NCI-H1105 treated with DMSO at 0.1 percent for 48 hours (cell line): ENCODE data around the gene CCL20.
A peak's percentile ranks its signal among the peaks of the same experiment; 100 is the strongest.

Experiments
- DNase-seq: peaks from one replicate; lab custom pipeline; 2025; lab: John Stamatoyannopoulos, UW

CCL20 gene

DNA sequence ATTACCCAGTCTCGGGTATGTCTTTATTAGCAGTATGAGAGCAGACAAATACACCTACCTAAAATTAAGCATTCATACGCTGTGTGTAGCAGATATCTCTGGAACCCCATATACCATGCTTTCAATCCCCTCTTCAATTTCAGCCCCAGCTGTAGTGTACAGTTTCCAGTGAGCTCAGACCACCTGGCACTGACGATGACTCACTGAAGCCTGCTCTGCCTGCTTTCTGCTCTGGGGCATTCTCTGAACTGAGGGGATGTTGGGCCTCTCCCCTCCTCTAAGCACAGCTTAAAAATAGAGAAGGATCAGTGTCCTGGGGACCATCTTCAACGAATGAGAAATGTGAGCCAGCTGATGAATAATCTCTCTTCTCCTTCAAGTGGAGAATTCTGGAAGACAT, 8.7 kb upstream of the CCL20 start:
- no peak for DNase-seq

DNA sequence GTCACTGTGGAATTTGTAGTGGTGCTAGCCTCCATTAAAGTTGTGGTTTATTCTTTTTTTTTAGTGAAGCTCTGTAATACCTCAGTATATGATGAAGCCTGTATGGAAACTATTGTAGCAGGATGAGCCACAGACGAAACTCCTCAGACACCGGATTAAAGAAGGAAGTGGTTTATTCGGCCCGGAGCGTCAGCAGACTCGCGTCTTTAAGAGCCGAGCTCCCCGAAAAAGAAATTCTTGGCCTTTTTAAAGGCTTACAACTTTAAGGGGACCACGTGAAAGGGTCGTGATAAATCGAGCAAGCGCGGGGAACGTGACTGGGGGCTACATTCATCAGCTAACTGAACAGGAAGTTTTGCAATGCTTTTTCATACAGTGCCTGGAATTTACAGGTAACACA, 8.1 kb upstream of the CCL20 start:
- DNase-seq = no peak

DNA sequence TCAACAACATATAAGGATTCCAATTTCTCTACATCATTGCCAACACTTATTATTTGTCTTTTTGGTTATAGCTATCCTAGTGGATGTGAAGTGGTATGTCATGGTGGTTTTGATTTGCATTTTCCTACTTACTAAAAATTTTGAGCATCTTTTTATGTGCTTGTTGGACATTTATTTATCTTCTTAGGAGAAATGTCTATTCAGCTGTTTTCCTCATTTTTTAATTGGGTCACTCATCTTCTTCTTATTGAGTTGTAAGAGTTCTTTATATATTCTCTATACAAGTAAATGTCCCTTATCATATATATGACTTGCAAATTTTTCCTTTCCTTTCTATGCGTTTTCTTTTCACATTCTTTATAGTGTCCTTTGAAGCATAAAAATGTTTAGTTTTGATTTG, 4.7 kb upstream of the CCL20 start:
- DNase-seq = no peak

DNA sequence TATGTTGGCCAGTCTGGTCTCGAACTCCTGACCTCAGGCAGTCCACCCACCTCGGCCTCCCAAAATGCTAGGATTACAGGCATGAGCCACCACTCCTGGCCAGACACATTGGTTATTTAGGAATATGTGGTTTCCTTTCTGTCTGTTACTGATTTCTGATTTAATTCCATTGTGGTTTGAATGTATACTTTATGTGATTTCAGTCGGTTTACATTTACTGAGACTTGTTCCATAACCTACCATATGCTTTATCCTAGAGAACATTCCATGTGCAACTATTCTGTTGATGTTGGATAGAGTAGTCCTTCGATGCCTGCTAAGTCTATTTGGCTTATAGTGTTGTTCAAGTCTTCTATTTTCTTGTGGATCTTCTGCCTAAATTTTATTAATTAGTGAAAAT, 1.6 kb upstream of the CCL20 start:
- DNase-seq = no peak

DNA sequence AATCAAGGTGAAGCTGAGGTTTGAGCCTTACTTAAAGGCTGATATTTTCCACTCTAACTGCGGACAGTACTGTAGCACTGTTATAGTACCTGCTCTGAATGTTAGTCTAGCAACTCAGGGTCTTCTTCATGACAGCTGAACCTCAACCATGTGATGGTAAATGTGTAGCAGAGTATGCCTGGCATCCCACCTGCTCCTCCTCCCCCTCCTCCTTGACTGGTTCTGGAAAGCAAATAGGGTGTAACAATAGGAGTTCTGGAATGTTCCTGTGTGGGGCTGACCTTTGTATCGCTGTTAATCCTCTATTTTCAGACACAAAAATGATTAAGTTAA, 447 bp upstream of the CCL20 start:
- DNase-seq = no peak

DNA sequence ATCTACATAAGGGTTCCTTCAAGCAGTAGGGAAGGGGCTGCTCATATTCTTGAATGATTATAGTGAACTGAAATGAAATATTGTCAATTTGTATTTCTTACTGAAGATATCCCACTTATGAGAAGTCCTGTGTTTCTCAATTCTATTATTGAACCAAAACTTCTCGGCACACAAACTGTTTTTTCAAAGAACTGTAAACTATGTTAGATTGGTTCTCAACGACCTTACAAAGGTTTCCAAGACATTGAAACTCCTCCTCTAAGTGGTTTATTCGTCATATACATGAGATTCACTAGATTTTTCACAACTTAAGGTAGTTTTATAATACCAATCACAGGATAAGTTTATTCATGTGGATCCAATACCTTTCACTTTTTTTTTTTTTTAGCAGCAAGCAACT, 1.4 kb downstream of the CCL20 start:
- DNase-seq = no peak

DNA sequence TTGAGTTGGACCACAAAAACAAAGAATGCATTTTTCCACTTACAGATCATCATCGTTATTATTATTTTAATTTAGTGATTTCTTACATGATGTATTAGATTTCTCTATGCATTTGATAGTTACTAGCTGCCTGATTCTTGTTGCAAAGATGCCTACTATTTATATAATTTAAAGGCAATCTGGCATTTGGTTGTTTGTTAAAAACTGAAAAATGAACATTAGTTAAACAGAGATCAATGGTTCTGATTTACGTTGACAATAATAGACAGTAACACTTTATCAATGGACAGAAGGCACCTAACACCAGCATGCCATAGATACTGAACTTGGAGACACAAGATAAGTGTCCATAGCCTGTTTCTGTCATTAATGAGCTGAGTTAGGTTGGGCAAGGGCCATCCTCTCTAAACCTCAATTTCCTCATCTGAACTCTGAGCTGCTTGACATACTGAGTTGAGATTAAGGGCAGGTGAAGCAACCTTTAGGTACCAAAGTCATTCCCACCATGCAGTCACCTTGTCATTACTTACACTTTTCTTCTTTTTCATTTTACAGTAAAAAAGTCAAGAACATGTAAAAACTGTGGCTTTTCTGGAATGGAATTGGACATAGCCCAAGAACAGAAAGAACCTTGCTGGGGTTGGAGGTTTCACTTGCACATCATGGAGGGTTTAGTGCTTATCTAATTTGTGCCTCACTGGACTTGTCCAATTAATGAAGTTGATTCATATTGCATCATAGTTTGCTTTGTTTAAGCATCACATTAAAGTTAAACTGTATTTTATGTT, 3.1 kb downstream of the CCL20 start:
- DNase-seq = no peak

DNA sequence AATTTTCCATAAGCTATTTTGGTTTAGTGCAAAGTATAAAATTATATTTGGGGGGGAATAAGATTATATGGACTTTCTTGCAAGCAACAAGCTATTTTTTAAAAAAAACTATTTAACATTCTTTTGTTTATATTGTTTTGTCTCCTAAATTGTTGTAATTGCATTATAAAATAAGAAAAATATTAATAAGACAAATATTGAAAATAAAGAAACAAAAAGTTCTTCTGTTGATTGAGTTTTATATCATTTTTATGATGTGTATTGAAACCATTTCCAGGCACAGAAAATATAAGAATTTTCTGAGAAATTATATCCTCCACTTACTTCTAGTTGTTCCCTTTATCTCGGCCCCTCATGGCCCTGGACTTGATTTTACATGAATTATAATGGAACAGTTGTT, 3.7 kb downstream of the CCL20 start:
- no peak for DNase-seq

DNA sequence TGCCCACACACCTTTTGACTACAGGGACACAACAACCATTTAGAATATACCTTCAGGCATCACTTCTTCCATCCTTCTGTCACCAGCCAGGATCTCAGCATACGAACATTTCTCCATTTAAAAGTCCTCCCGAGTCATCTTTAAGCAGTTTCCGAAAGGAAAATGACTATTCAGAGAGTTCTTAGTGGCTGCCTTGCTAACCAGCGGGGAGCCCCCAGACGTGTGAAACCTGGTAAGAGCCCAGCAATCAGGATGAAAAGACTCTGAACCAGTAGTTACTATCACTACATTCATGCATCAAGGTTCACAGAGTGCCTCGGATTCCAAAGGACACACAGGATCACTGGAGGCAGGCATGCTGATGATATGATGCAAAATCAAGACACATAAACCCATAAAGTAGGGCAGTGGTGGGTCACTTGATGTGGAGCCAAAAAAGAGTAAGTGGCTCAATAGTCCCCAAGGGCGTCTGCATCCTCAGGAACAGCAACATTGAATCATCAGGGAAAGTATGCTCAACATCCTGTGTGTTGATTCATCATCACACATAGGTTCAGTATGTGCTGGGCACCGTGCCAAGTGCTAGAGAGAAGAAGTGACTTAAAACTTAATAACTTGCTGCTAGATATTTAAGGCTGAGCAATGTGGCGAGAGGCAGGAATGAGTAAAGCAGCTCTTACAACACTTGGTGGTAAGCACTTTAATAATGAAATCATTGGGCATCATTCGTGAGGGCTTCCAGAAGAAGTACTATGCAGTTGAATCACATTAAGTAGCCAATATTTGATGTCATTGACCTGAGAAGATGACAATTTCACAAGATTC, 4.4 kb downstream of the CCL20 start:
- DNase-seq = peak; percentile 2

DNA sequence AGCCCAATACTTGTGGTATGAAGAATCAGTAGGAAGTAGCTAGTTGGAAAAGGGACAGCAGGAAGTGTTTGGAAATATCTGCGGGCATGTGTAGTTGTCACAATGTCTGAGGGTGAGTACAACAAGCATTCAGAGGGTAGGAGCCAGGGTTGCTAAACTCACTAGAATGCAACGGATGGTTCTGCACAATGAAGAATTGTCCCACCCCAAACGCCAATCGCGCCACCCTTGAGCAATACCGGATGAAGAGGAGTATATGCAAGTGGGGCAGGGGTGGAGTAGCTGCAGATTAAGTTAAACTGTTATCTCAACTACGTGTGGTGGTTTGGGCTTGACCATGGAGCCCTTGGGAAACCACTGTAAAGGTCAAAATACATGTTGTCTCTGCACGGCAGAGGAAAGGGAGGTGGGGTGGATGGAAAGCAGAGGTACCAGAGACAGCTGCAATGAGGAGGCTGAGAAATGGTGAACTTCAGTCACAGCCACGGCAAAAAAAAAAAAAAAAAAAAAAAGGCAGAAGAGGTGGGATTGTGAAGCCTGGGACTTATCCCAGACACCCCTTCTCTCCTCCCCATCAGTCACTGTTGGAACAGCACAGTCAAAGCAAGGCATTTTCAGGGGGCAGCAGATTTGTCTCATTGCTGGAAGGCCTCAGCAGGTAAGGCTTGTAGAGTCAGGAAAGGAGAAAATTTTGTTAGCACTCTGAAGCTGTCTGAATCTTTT, 5.2 kb downstream of the CCL20 start:
- no peak for DNase-seq

DNA sequence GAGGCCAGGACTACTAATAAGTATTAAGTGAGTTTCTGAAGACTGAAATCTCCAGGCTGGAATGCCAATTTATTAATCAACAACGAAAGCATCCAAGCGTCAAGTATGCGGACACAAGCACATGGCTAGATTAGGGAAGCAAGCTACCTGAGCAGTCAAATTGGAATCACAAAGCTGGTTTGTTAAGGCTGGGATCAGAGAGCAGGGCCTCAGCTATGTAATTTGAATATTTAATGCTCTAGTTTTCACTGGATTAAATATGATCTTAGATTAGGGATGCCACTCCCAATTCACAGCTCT, 5.7 kb downstream of the CCL20 start:
- DNase-seq = no peak

DNA sequence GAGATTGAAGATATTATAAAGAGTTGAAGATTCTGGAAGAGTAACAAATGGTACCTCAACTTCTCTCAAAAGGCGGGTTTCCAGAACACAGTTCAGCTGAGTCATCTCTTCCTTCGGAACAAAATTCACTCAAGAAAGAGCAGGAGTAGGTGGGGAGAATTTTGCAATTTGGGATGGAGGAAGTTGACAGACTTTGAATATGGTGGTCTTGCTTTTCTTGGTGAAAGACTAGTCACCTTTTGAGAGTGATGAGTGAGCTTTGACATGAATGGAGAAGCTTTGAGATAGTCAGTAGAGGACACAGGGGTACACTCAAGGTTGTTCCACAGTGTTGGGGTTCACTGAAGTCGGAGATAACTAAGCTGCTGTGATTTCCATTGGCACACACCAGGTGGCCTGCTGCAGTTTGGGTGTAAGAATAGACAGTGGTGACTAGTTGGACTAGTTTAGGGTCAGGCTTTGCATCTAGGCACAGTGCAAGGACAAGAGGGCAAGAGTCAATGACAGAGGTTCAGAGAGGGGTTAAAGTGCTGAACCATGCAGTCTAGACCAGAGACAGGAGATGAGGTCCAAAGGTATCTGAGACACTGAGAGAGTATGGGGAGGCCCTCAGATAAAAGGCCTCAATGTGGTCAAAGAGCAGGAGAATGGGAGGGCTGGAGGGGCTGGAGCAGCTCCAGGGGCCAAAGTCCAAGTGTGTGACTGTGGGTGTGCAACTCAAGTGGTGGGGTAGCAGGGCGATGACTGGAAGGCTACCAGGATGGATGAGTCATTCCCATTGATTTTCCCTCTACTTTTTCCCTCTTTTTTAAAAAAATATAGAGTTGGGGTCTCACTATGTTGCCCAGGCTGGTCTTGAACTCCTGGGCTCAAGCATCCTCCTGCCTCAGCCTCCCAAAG, 7.7 kb downstream of the CCL20 start:
- DNase-seq = no peak

DNA sequence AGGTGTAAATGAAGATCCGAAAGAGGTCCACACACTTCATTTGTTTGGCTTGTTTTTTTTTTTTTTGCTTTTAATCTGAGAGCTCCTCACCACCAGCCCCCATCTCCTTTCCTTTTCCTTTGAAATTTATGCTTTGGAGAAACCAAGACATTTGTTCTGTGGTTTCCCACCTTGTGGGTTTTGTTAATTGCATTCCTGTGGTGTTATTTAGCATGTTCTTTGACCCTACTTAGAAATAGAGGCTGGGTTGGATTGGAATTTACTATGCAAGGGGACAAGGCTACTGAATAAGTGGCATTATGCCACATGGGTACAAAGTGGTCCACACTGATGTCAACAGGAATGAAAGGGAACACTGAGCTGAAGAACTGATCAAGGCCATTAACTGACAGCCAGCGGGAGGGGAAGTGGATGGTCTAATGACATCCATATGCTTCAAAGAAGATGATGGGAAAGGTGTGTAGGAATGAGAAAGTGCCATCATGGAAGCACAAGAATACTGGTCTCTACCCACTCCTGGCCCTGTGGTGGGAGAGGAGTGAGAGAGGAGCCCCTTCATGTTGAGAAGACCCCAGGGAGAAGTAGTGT, 8.9 kb downstream of the CCL20 start:
- no peak for DNase-seq

DNA sequence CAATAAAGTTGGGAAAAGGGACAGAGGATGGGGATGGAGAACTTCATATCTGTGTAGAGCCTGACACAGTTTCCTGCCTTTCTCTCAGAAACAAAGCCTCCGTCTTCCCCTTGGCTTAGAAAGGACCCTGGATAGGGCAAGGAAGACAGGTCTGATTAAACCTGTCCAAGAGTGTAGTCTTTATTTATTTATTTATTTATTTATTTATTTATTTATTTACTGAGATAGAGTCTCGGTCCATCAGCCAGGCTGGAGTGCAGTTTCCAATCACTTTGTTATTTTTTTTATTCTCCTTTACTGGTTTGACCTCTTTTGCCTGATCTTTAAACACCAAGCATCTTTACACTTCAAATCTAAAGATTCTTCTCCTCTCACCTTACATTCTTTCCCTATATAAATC, 10.3 kb downstream of the CCL20 start:
- no peak for DNase-seq

DNA sequence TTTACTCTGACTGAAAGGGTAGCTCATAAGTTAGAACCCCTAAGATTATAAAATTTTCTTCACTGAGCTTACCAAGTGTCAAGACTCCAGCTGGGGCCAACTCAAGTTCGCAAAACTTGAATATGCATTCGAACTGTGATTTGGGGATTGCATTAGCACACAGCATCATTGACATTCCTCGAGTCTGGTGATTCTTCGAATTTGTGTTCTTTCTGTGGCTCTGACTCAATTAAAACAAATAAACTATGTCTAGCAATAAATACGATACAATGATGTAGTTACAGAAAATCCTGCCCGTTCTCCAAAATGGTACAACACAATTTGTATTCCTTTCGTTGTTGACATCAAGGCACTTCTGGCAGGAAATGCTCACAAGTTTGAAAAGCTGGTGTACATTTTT, 11.1 kb downstream of the CCL20 start:
- no peak for DNase-seq

DNA sequence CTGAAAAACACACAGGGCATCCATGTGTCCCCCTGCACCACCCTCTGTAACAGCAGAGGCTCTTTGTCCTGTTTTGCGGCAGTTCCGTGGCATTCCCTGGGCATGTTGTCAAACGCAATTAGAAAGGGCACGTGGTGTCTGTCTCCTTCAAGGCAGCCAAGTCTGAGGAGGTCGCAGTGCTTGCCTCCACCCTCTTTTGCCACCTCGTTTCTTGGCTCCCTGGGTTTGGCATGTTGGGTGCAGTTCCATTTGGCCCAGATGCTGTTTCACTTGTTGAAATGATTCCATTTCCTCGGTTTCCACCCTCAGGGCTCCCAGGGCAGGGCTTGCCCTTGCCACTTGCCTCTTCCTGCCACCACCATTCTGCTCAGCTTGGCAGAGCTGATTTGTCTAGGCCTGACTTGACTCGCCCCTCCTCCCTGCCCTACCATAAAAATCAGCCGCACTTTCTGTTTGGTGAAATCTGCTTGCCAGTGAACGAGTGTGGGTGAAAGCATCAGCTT, 12.4 kb downstream of the CCL20 start:
- DNase-seq = peak; percentile 10

DNA sequence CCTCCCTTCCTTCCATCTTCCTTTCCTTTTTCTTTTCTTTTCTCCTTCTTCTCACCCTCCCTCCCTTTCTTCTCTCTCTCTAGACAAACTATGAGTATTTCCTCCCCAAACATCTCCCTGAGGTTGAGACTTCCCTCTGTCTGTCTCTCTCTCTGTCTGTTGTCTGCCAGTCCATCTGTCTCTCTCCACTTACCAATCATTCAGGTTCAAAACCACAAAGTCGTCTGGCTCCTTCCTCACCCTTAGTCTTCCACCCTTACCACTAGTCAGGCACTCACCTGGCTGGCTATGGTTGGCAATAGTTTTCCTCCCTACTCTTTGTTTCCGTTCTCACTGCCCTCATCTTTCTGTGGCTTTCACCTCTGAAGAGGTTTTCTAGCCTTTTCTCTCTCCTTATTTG, 12.9 kb downstream of the CCL20 start:
- no peak for DNase-seq

DNA sequence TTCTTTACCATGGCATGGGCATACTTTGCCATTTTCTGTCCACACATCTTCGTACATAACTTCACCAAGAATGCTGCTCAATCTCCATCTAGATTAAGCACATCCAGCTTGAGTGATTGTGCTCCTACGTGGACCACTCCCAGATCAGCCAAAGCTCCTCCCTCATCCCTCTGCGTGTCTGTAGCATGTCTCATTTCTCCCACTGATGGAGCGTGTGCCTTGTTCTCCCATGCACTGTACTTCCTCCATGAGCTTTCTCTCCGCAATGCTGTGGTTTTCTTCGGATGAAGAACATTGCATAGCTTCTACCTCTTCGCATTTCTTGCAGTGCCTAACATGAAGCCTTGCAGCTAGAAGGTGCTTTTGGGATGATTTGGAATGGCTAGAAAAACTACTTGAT, 13.5 kb downstream of the CCL20 start:
- no peak for DNase-seq

DNA sequence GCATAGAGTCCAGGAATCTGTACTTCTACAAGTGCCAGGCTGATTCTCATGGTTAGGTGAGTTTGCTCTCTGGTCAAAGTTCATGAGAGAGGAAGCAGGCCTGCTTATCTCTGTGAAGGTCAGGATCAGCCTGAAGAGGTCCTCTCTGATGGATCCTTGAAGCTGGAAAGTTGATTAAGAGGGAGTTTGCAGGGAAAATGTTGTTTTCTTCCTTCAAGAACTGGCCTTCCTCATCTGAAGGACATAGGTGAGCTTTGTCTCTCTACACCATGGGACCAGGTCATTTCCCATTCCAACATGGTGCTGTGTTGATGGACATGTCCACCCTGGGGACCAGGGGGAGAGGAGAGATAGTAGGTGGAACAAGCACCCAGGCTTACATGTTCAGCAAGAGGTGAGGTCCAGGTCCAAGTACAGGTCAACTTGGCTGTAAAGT, 14.9 kb downstream of the CCL20 start:
- DNase-seq = no peak

DNA sequence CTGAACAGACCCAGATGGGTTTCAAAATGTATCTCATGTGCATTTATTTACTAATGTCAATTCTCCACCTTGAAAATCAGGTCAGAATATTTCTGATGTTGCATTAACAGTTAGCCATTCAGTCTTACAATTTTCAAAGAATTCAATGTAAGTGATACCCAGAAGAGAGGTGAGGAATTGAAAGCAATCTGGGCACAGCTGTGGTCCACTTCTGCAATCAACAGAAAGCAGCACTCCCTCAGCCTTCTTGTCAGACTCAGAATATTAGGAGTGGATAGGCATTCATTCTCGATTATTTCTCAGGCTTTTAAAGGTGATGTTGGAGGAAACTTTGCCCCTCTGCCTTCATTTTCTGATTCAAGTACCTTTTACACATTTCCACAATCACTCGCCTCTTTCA, 15.7 kb downstream of the CCL20 start:
- no peak for DNase-seq

DNA sequence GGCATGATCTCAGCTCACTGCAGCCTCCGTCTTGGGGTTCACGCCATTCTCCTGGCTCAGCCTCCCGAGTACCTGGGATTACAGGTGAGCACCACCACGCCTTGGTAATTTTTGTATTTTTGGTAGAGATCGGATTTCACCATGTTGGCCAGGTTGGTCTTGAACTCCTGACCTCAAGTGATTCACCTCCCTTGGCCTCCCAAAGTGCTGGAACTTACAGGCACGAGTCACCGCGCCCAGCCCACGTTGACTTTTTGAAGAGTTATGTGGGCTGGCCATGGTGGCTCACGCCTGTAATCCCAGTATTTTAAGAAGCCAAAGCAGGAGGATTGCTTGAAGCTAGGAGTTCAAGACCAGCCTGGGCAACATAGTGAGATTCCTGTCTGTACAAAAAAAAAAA, 20.8 kb downstream of the CCL20 start:
- no peak for DNase-seq
